Dedifferentiated amniotic fluid mesenchymal stem cell (primary cell): Measurements from ENCODE around the gene ZSCAN21.

ENCODE experiments used
- DNase-seq: peaks from one replicate; pipeline ENCODE4 v3.0.0-alpha.2; 2016; ENCODE audit errors: extremely low spot score

The ZSCAN21 gene

GRCh38 chr7:100100420-100101015, 50.9 kb downstream of the ZSCAN21 start:
- DNase-seq = peak; percentile 94

GRCh38 chr7:100101016-100101862, 51.7 kb downstream of the ZSCAN21 start, which contains the start of the genes AP4M1 and MCM7:
Gene AP4M1 (plus strand): TSS chr7:100101643. CDS start chr7:100101715, 72 bp downstream.
Gene MCM7 (minus strand): TSS chr7:100101397. CDS start chr7:100101294, 103 bp downstream.
- DNase-seq = peak; percentile 98

DNA sequence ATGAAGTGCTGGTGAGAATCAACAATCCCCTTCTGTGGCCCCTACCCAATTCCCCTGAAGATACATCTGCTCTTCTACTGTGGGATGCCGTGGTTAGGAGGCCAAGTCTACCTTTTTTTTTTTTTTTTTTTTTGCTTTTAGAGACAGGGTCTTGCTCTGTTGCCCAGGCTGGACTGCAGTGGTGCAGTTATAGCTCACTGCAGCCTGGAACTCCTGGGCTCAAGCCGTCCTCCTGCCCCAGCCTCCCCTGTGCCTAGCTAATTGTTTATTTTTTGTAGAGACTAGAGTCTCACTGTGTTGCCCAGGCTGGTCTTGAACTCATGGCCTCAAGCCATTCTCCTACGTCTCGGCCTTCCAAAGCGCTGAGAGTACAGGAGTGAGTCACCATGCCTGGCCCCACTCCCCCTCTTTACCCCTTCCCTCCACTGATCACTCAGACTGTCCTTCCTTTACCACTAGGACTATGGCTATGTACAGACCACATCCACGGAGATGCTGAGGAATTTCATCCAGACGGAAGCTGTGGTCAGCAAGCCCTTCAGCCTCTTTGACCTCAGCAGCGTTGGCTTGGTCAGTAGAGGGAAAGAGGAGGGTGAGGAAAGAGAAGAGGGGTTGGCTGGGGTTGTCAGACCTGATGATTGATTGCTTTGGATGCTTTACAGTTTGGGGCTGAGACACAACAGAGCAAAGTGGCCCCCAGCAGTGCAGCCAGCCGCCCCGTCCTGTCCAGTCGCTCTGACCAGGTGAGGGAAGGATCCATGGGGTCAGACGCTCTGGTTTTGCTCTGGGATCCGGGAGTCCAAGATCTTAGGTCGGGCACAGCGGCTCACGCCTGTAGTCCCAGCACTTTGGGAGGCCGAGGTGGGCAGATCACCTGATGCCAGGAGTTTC, 53.6 kb downstream of the ZSCAN21 start:
- DNase-seq = no peak

GRCh38 chr7:100105534-100105933, 56.0 kb downstream of the ZSCAN21 start:
- DNase-seq = no peak

- DNase-seq = no peak
Observed at GRCh38 chr7:100106633-100107032, 57.1 kb downstream of the ZSCAN21 start.

DNA sequence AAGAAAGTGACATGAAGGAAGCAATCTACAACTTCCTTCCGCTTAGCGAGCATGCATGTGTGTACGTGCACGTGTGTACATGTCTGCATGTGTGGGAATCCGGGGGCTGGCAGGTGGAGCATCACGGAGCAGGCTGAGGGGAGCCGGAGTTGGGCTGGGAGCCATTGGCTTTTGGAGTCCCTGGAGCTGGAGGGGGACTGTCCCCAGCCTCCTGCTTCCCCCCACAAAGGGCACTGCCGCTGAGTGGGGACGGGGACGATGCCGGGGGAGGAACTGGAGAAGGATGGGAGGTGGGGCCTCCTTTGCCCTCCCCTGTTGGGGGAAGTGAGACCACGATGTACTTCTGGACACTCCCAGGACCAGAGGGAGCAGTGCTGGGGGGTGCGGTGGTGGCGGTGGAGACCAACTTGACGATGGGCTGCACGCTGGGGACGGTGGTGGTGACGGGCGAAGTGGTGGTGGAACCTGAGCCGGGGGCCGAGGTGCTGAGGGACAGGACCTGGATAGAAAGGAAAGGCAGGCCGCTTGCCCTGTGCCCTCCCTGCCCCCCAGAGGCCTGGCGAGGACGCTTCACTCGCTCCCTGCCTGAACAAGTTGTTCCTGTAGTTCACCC, 57.7 kb downstream of the ZSCAN21 start:
- no peak for DNase-seq

DNA sequence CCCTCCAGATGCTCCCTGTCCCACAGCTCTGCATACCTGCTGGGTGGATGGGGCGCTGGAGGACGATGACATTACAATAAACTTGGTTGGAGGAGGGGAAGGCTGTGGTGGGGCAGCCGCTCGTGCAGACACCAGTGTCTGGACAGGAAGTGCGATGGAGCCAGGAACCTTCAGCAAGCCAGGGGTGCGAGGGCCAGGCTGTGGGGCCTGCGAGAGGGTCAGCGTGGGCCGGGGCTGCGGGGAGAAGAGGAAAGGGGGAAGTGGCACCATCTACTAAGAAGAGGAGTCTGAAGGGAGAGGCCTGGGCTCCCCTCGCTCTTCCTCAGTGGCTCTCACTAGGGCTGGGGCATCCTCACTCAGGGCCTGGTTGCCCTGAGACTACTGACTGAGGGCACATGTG, 58.3 kb downstream of the ZSCAN21 start:
- DNase-seq = no peak

DNA sequence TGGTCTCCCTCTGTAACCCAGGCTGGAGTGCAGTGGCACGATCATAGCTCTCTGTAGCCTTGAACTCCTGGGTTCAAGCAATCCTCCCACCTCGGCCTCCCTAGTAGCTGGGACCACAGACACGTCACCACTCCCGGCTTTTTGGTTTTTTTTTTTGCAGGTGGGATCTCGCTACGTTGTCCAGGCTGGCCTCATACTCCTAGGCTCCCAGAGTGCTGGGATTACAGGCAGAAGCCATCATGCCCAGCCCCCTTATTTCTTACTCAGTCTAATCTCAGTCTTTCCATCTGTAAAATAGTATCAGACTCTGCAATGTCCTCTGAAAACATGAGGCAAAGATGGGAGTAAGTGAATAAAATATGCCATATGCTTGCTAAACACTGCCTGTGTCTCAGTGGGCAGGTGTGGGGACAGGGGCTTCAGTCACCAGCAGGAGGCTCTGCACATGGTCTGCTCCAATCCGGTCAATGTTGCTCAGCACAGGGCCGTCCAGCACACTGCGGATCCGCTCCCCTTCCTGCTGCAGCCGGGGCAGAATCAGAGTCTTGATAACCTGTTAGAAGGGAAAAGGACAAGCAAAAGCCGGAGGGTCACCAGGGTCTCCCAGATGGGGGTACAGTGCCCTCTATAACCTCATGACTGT, 60.1 kb downstream of the ZSCAN21 start:
- no peak for DNase-seq

DNA sequence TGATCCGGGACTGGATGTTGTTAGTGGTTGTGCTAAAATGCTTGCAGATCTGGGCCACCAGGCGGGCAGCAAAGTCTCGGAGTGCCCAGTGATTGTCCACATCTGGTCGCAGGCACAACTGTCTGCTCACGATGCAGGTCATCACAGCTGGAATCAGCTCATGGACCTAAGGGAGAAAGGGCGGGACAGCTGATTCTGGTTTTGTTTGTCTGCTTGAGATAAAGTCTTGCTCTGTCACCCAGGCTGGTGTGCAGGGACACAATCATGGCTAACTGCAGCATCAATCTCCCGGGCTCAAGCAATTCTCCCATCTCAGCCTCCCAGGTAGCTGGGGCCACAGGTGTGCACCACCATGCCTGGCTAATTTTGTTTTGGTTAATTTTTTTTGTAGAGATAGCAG, 61.6 kb downstream of the ZSCAN21 start:
- DNase-seq = no peak

DNA sequence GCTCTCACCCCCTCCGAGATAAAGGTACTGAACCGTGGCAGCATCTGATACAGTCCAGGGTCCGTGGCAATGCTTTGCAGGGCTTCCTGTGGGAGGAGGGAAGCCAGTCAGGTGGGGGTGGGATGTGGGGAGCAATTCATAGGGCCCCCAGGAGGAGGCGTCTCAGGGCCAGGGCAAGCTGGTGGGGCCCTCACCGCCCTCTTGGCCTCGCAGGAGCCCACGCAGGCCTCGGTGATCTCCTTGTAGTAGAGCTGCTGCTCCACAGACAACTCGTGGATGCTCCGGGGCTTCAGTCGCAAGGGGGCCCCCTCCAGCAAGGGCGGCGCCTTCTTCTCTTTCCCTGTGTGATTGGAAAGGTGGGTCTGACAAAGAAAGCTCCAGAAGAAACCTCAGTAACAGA, 62.3 kb downstream of the ZSCAN21 start:
- no peak for DNase-seq
